Activated naive CD4-positive, alpha-beta T cell treated with anti-CD3 and anti-CD28 coated beads for 36 hours (primary cell): ENCODE measurements around the gene SLCO2B1. TPM values are rescaled to one million over a fixed set of nuclear protein-coding genes. Genes with fewer than 3 reads are reported as not detected.

Source experiments
- CTCF ChIA-PET: fragments of 350-600 bp; sonication (Branson Sonifier 250); formaldehyde crosslinking; loops from one replicate; lab custom pipeline; 2021; ENCODE audit warnings: antibody characterized with exemption; lab: Charles Lee
- DNase-seq: peaks from one replicate; pipeline ENCODE4 v3.0.0-alpha.2; 2020
- H3K27ac Mint-ChIP-seq: one replicate; pipeline ENCODE4 v1.8.0; 2021; ENCODE audit warnings: mild to moderate bottlenecking, mixed read lengths
- H3K27me3 Mint-ChIP-seq: one replicate; pipeline ENCODE4 v1.8.0; 2021; ENCODE audit warnings: low read depth, mixed read lengths
- H3K36me3 Mint-ChIP-seq: one replicate; pipeline ENCODE4 v1.8.0; 2021; ENCODE audit warnings: low read depth, mixed read lengths
- H3K4me1 Mint-ChIP-seq: one replicate; pipeline ENCODE4 v1.8.0; 2021; ENCODE audit warnings: low read depth, mixed read lengths
- H3K4me3 Mint-ChIP-seq: one replicate; pipeline ENCODE4 v1.8.0; 2021; ENCODE audit warnings: mild to moderate bottlenecking, moderate library complexity, mixed read lengths
- H3K9me3 Mint-ChIP-seq: one replicate; pipeline ENCODE4 v1.8.0; 2021; ENCODE audit warnings: mixed read lengths
- intact Hi-C: fragments of 100-400 bp; cut with micrococcal nuclease; formaldehyde crosslinking; loops from one replicate; pipeline ENCODE4 v1.15.1; 2023
- total RNA-seq, 2 experiments: library from RNA; stranded (reverse); gene quantifications; one replicate each; pipeline ENCODE4 v1.2.3, GENCODE V29; 2021

Gene SLCO2B1
- total RNA-seq, 2 experiments from 2014 or later, result not detected

GRCh38 chr11:75189108-75189507 is 38.2 kb downstream of the SLCO2B1 start:
- CTCF ChIA-PET, result interaction anchor here (0.6 to 2.0 kb wide), 3 partner anchors 49 to 288 kb away, joined by 3 to 10 read pairs (median 5); no protein-coding TSS in a partner anchor
- H3K36me3 Mint-ChIP-seq, result no peaks in the 10 kb centered on the region
- no peak overlapping the region for H3K4me3 Mint-ChIP-seq
- H3K27me3 Mint-ChIP-seq, result no peaks in the 10 kb centered on the region
- H3K4me1 Mint-ChIP-seq, result no peaks in the 10 kb centered on the region
- no peak overlapping the region for H3K27ac Mint-ChIP-seq
- H3K9me3 Mint-ChIP-seq, result no peaks in the 10 kb centered on the region
- DNase-seq, result no peak
- intact Hi-C loops, result no loop called here

- H3K27me3 Mint-ChIP-seq, result no peaks in the 10 kb centered on the region
- H3K27ac Mint-ChIP-seq, result no peak overlapping the region
- CTCF ChIA-PET, result interaction anchor here (0.7 to 2.0 kb wide), 4 partner anchors 14 to 159 kb away, joined by 3 to 10 read pairs (median 6); no protein-coding TSS in a partner anchor
- no peak for DNase-seq
- no peaks in the 10 kb centered on the region for H3K4me1 Mint-ChIP-seq
- H3K4me3 Mint-ChIP-seq, result no peak overlapping the region
- H3K36me3 Mint-ChIP-seq, result no peaks in the 10 kb centered on the region
- no peaks in the 10 kb centered on the region for H3K9me3 Mint-ChIP-seq
- intact Hi-C loops, result no loop called here
Measured at GRCh38 chr11:75189911-75190310, 39.0 kb downstream of the SLCO2B1 start.

- Mint-ChIP-seq H3K27me3 (no peaks in the 10 kb centered on the region), H3K36me3 (no peaks in the 10 kb centered on the region), H3K27ac (no peak overlapping the region), H3K9me3 (no peaks in the 10 kb centered on the region), H3K4me1 (no peaks in the 10 kb centered on the region), H3K4me3 (no peak overlapping the region)
- no peak for DNase-seq
- CTCF ChIA-PET, result interaction anchor here (0.7 to 2.0 kb wide), 5 partner anchors 13 to 160 kb away, joined by 3 to 10 read pairs (median 4); no protein-coding TSS in a partner anchor
- intact Hi-C loops, result no loop called here
Measured at GRCh38 chr11:75190652-75191329, 39.9 kb downstream of the SLCO2B1 start.

GRCh38 chr11:75191330-75191717 is 40.4 kb downstream of the SLCO2B1 start:
- no peak overlapping the region for H3K27ac Mint-ChIP-seq
- intact Hi-C loops, result no loop called here
- H3K4me3 Mint-ChIP-seq, result no peak overlapping the region
- no peaks in the 10 kb centered on the region for H3K36me3 Mint-ChIP-seq
- no peak for DNase-seq
- no peaks in the 10 kb centered on the region for H3K4me1 Mint-ChIP-seq
- H3K27me3 Mint-ChIP-seq, result no peaks in the 10 kb centered on the region
- CTCF ChIA-PET, result interaction anchor here (1.1 to 2.0 kb wide), 3 partner anchors 46 to 51 kb away, joined by 3 to 10 read pairs (median 4); no protein-coding TSS in a partner anchor
- H3K9me3 Mint-ChIP-seq, result no peaks in the 10 kb centered on the region

GRCh38 chr11:75193271-75193670 is 42.4 kb downstream of the SLCO2B1 start:
- Mint-ChIP-seq H3K4me1 (no peaks in the 10 kb centered on the region), H3K27ac (no peak overlapping the region), H3K4me3 (no peak overlapping the region), H3K27me3 (no peaks in the 10 kb centered on the region), H3K9me3 (no peaks in the 10 kb centered on the region), H3K36me3 (no peaks in the 10 kb centered on the region)
- intact Hi-C loops, result no loop called here
- CTCF ChIA-PET, result interaction anchor here (0.8 to 15.7 kb wide), 2 partner anchors 53 to 170 kb away, joined by 3 to 430 read pairs; no protein-coding TSS in a partner anchor
- DNase-seq, result no peak

GRCh38 chr11:75193711-75194110 is 42.8 kb downstream of the SLCO2B1 start:
- intact Hi-C loops, result no loop called here
- DNase-seq, result no peak
- CTCF ChIA-PET, result interaction anchor here (0.8 to 15.7 kb wide), 2 partner anchors 54 to 171 kb away, joined by 3 to 430 read pairs; no protein-coding TSS in a partner anchor
- H3K4me1 Mint-ChIP-seq, result no peaks in the 10 kb centered on the region
- H3K9me3 Mint-ChIP-seq, result no peaks in the 10 kb centered on the region
- no peak overlapping the region for H3K27ac Mint-ChIP-seq
- H3K4me3 Mint-ChIP-seq, result no peak overlapping the region
- no peaks in the 10 kb centered on the region for H3K36me3 Mint-ChIP-seq
- no peaks in the 10 kb centered on the region for H3K27me3 Mint-ChIP-seq

GRCh38 chr11:75194147-75194546 is 43.2 kb downstream of the SLCO2B1 start:
- Mint-ChIP-seq H3K27ac (no peak overlapping the region), H3K9me3 (no peaks in the 10 kb centered on the region), H3K4me1 (no peaks in the 10 kb centered on the region), H3K4me3 (no peak overlapping the region), H3K27me3 (no peaks in the 10 kb centered on the region), H3K36me3 (no peaks in the 10 kb centered on the region)
- DNase-seq, result no peak
- intact Hi-C loops, result no loop called here
- CTCF ChIA-PET, result interaction anchor here (0.8 to 15.7 kb wide), 3 partner anchors 11 to 171 kb away, joined by 3 to 430 read pairs (median 17); no protein-coding TSS in a partner anchor

GRCh38 chr11:75195167-75195962 is 44.5 kb downstream of the SLCO2B1 start:
- no peak overlapping the region for H3K4me3 Mint-ChIP-seq
- H3K36me3 Mint-ChIP-seq, result no peaks in the 10 kb centered on the region
- intact Hi-C loops, result no loop called here
- H3K9me3 Mint-ChIP-seq, result no peaks in the 10 kb centered on the region
- no peak for DNase-seq
- CTCF ChIA-PET, result interaction anchor here (0.8 to 15.7 kb wide), 6 partner anchors 10 to 266 kb away, joined by 3 to 430 read pairs (median 4); no protein-coding TSS in a partner anchor
- H3K4me1 Mint-ChIP-seq, result no peaks in the 10 kb centered on the region
- H3K27me3 Mint-ChIP-seq, result no peaks in the 10 kb centered on the region
- no peak overlapping the region for H3K27ac Mint-ChIP-seq

- intact Hi-C loops, result no loop called here
- CTCF ChIA-PET, result interaction anchor here (1.3 to 15.7 kb wide), 3 partner anchors 9 to 56 kb away, joined by 3 to 430 read pairs (median 17); no protein-coding TSS in a partner anchor
- H3K4me3 Mint-ChIP-seq, result no peak overlapping the region
- no peaks in the 10 kb centered on the region for H3K36me3 Mint-ChIP-seq
- no peaks in the 10 kb centered on the region for H3K27me3 Mint-ChIP-seq
- H3K4me1 Mint-ChIP-seq, result no peaks in the 10 kb centered on the region
- no peaks in the 10 kb centered on the region for H3K9me3 Mint-ChIP-seq
- H3K27ac Mint-ChIP-seq, result no peak overlapping the region
- no peak for DNase-seq
Measured at GRCh38 chr11:75196426-75196825, 45.5 kb downstream of the SLCO2B1 start.

GRCh38 chr11:75197512-75198277 is 46.8 kb downstream of the SLCO2B1 start:
- Mint-ChIP-seq H3K36me3 (no peaks in the 10 kb centered on the region), H3K4me1 (no peaks in the 10 kb centered on the region), H3K4me3 (no peak overlapping the region), H3K27ac (no peak overlapping the region), H3K9me3 (no peaks in the 10 kb centered on the region), H3K27me3 (no peaks in the 10 kb centered on the region)
- CTCF ChIA-PET, result interaction anchor here (1.3 to 15.7 kb wide), 3 partner anchors 8 to 58 kb away, joined by 3 to 430 read pairs (median 17); no protein-coding TSS in a partner anchor
- intact Hi-C loops, result no loop called here
- DNase-seq, result no peak

GRCh38 chr11:75198278-75198973 is 47.5 kb downstream of the SLCO2B1 start:
- H3K9me3 Mint-ChIP-seq, result no peaks in the 10 kb centered on the region
- intact Hi-C loops, result no loop called here
- no peaks in the 10 kb centered on the region for H3K27me3 Mint-ChIP-seq
- H3K4me3 Mint-ChIP-seq, result no peak overlapping the region
- CTCF ChIA-PET, result interaction anchor here (0.7 to 15.7 kb wide), 3 partner anchors 49 to 58 kb away, joined by 3 to 430 read pairs (median 3); no protein-coding TSS in a partner anchor
- H3K36me3 Mint-ChIP-seq, result no peaks in the 10 kb centered on the region
- no peak for DNase-seq
- H3K4me1 Mint-ChIP-seq, result no peaks in the 10 kb centered on the region
- no peak overlapping the region for H3K27ac Mint-ChIP-seq
